HepG2 (cell line): ENCODE data around the gene GJD4. TPM values are rescaled to one million over a fixed set of nuclear protein-coding genes. Genes with fewer than 3 reads are reported as not detected.

Source experiments
- AFF4 ChIP-seq: sonication (generic); formaldehyde crosslinking; IDR thresholded peaks from 2 replicates; pipeline ENCODE4 v1.4.0; 2020; ENCODE audit warnings: missing genetic modification reagents
- TGIF2 ChIP-seq: IDR thresholded peaks from 2 replicates; pipeline ENCODE4 v1.6.1; 2016; ENCODE audit warnings: control low read depth, missing compliant biosample characterization
- ZMAT3 ChIP-seq: sonication (generic); formaldehyde crosslinking; conservative IDR thresholded peaks from 2 replicates; pipeline ENCODE4 v1.7.0; 2021; ENCODE audit warnings: missing genetic modification reagents
- ZNF646 ChIP-seq: sonication (generic); formaldehyde crosslinking; IDR thresholded peaks from 2 replicates; pipeline ENCODE4 v1.9.0; 2021; ENCODE audit warnings: mild to moderate bottlenecking, missing genetic modification reagents
- polyA plus RNA-seq, 8 experiments: library from polyadenylated mRNA; depleted of rRNA in 3 of 8; stranded (reverse) in 7 of 8; unstranded in 1 of 8; fragments of >200 nt; fragmentation: Illumina TruSeq in 4 of 8; extraction: Trizol in 4 of 8; gene quantifications; 2 replicates each; pipeline versions ENCODE4 v1.2.1 to v1.2.3, GENCODE V29; 2011 to 2016; ENCODE audit warnings: low read depth in 4 of 8, missing spikeins in 1 of 8, mixed read lengths in 1 of 8; ENCODE audit not compliant: insufficient read depth in 1 of 8
- total RNA-seq, 5 experiments: library from RNA; depleted of rRNA; stranded (reverse); fragments of >200 nt; fragmentation: Illumina TruSeq; extraction: Trizol; gene quantifications; 2 replicates each; pipeline ENCODE4 v1.2.3, GENCODE V29; 2016; ENCODE audit warnings: low read depth in 1 of 5
- TF ChIP-seq, protein P1 (sequence below): IDR thresholded peaks from 2 replicates; pipeline ENCODE4 v1.6.1; 2012; ENCODE audit warnings: inconsistent platforms

The GJD4 gene
- total and polyA plus RNA-seq, 2 of the 13 experiments (the other 11 are each of a cell fraction or from before 2014, with no cell fraction given), result not detected

- no peak for TF ChIP-seq ZNF646 (CRISPR knock-in tag)
- no peak for TF ChIP-seq TGIF2 (CRISPR knock-in tag)
- TF ChIP-seq AFF4 (CRISPR knock-in tag), result no peak
- no peak for TF ChIP-seq ZMAT3
- TF ChIP-seq, protein P1, sequence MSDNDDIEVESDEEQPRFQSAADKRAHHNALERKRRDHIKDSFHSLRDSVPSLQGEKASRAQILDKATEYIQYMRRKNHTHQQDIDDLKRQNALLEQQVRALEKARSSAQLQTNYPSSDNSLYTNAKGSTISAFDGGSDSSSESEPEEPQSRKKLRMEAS, result no peak
Observed at GRCh38 chr10:35559416-35559815, 45.7 kb upstream of the GJD4 start (continued).
